Stomach (tissue), 4 donors: ENCODE results near the gene PTPRC.

Experiments
- CTCF ChIP-seq, 7 experiments: fragments of 450-650 bp in 4 of 7; fragments of 200-600 bp in 3 of 7; sonication (generic) in 3 of 7; IDR thresholded peaks; one replicate each; pipeline ENCODE4 v1.5.1; 2016 to 2019; ENCODE audit warnings: antibody characterized with exemption in 7 of 7, control low read depth in 2 of 7, mild to moderate bottlenecking in 1 of 7
- EP300 ChIP-seq: sonication (generic); formaldehyde crosslinking; IDR thresholded peaks from one replicate; pipeline ENCODE4 v1.6.1; 2017; ENCODE audit warnings: antibody characterized with exemption
- POLR2A ChIP-seq, 4 donors: fragments of 450-650 bp; IDR thresholded peaks; one replicate each; pipeline ENCODE4 v1.6.1; 2016; ENCODE audit warnings: antibody characterized with exemption in 4 of 4, control low read depth in 2 of 4, mild to moderate bottlenecking in 1 of 4, moderate library complexity in 1 of 4
- POLR2AphosphoS5 ChIP-seq, 3 donors: sonication (generic); formaldehyde crosslinking; IDR thresholded peaks; one replicate each; pipeline ENCODE4 v1.6.1; 2016; ENCODE audit warnings: antibody characterized with exemption in 3 of 3

- TF ChIP-seq POLR2A (IDR thresholded peaks at IDR 0.05) = no peak
- no peak for TF ChIP-seq CTCF (IDR thresholded peaks at IDR 0.05)
- no peak for TF ChIP-seq EP300
- TF ChIP-seq POLR2AphosphoS5 (IDR thresholded peaks at IDR 0.05) = no peak
Measured at GRCh38 chr1:198627436-198628066, 11.3 kb upstream of the PTPRC start.
